K562 (cell line): ENCODE data around the gene TMEM59. TPM values are rescaled to one million over a fixed set of nuclear protein-coding genes. Genes with fewer than 3 reads are reported as not detected.
A peak's percentile ranks its signal among the peaks of the same experiment; 100 is the strongest.

Experiments
- ATAC-seq: fragments of 200-7000 bp; cut with Tn5 transposase; 3 replicates; pipeline ENCODE4 v1.9.1; 2020; ENCODE audit warnings: moderate library complexity
- Bru-seq: library from RNA; stranded (reverse); fragments of 400-500 nt; gene quantifications from one replicate; lab custom pipeline; 2021; lab: Mats Ljungman, UMichigan
- BruChase-seq, 2 experiments: library from RNA; stranded (reverse); fragments of 400-500 nt; gene quantifications; one replicate each; lab custom pipeline; 2021; lab: Mats Ljungman, UMichigan
- BruUV-seq: library from RNA; stranded (reverse); fragments of 400-500 nt; replicated peaks from 2 replicates; lab custom pipeline; 2021; lab: Mats Ljungman, UMichigan
- CTCF ChIA-PET: fragments of 300-600 bp; formaldehyde crosslinking; extraction: SDS; loops from one replicate; lab custom pipeline; 2021; ENCODE audit warnings: low intra/inter-chr PET ratio; lab: Yijun Ruan, JAX
- POLR2A ChIA-PET: fragments of 300-600, 350-650 bp; sonication (Branson Sonifier 250); formaldehyde crosslinking; extraction: SDS; loops from one replicate; lab custom pipeline; 2021; ENCODE audit warnings: antibody characterized with exemption, inconsistent platforms; lab: Yijun Ruan, JAX
- DNase-seq, 4 experiments: peaks; one replicate each; pipeline versions ENCODE4 v3.0.0 to v3.0.0-alpha.2; 2011 to 2018; ENCODE audit warnings: low spot score in 3 of 4, mixed read lengths in 3 of 4; ENCODE audit errors: extremely low read depth in 1 of 4
- FAIRE-seq: peaks from 2 replicates; lab custom pipeline; 2011; peaks lifted over from hg19 to GRCh38; lab: Jason Lieb, UNC
- H2AFZ ChIP-seq: 2 replicates; pipeline ENCODE4 v1.6.0; 2011; ENCODE audit warnings: low read depth, low read length, control low read depth, inconsistent platforms
- H3K27ac ChIP-seq: fragments of 200-600 bp; 3 replicates; pipeline ENCODE4 v1.8.0; 2011; ENCODE audit warnings: low read depth, mild to moderate bottlenecking, control low read depth, inconsistent platforms, low read length, moderate library complexity, mixed read lengths; ENCODE audit errors: extremely low read depth
- H3K27me3 ChIP-seq, 2 experiments: fragments of 300-600 bp in 1 of 2; 2 replicates in 1 of 2; 3 replicates in 1 of 2; pipeline versions ENCODE4 v1.6.0 to v1.8.0; 2011; ENCODE audit warnings: inconsistent platforms in 2 of 2, low read length in 2 of 2, mild to moderate bottlenecking in 1 of 2, mixed read lengths in 1 of 2, moderate library complexity in 1 of 2; ENCODE audit not compliant: control insufficient read depth in 2 of 2, insufficient read depth in 2 of 2
- H3K36me3 ChIP-seq: fragments of 300-600 bp; 3 replicates; pipeline ENCODE4 v1.8.0; 2011; ENCODE audit warnings: mild to moderate bottlenecking, low read length, inconsistent platforms; ENCODE audit not compliant: control insufficient read depth, insufficient read depth
- H3K4me1 ChIP-seq, 2 experiments: fragments of 200-600 bp in 1 of 2; replicated peaks in 1 of 2; 2 replicates in 1 of 2; 3 replicates in 1 of 2; pipeline versions ENCODE4 v1.5.1 to v1.8.0; 2011; ENCODE audit warnings: inconsistent platforms in 2 of 2, low read length in 2 of 2, mild to moderate bottlenecking in 1 of 2, mixed read lengths in 1 of 2, moderate library complexity in 1 of 2; ENCODE audit not compliant: control insufficient read depth in 2 of 2, insufficient read depth in 2 of 2
- H3K4me2 ChIP-seq: 2 replicates; pipeline ENCODE4 v1.6.1; 2011; ENCODE audit warnings: low read length, control low read depth, inconsistent platforms, mixed read lengths; ENCODE audit not compliant: insufficient read depth
- H3K4me3 ChIP-seq: fragments of 200-600 bp; sonication (generic), shearing (Covaris generic); 2 replicates; pipeline ENCODE4 v1.5.1; 2016; ENCODE audit warnings: control low read depth, inconsistent platforms
- H3K79me2 ChIP-seq: fragments of 200-600 bp; 3 replicates; pipeline ENCODE4 v1.8.0; 2011; ENCODE audit warnings: low read length, inconsistent platforms; ENCODE audit not compliant: control insufficient read depth, insufficient read depth
- H3K9ac ChIP-seq, 2 experiments: 2 replicates each; pipeline versions ENCODE4 v1.6.0 to v1.6.1; 2011; ENCODE audit warnings: low read depth in 2 of 2, low read length in 2 of 2, control low read depth in 1 of 2, inconsistent platforms in 1 of 2, mild to moderate bottlenecking in 1 of 2, mixed read lengths in 1 of 2; ENCODE audit not compliant: insufficient read depth in 1 of 2
- H3K9me1 ChIP-seq: one replicate; pipeline ENCODE4 v1.6.0; 2011; ENCODE audit warnings: inconsistent platforms, mild to moderate bottlenecking, low read length, moderate library complexity; ENCODE audit not compliant: control insufficient read depth, insufficient read depth
- H3K9me3 ChIP-seq: replicated peaks from 2 replicates; pipeline ENCODE4 v1.5.1; 2011; ENCODE audit warnings: low read depth, low read length, inconsistent platforms; ENCODE audit not compliant: control insufficient read depth, insufficient read depth
- H4K20me1 ChIP-seq: replicated peaks from 2 replicates; pipeline ENCODE4 v1.6.1; 2011; ENCODE audit warnings: low read length, inconsistent platforms, mixed read lengths; ENCODE audit not compliant: control insufficient read depth, insufficient read depth
- ARID3A ChIP-seq: IDR thresholded peaks from 2 replicates; pipeline ENCODE4 v1.6.1; 2012; ENCODE audit warnings: low read depth, low read length, improper control_type of control experiment, borderline replicate concordance
- CEBPG ChIP-seq, 3 experiments: fragments of 200-800 bp in 1 of 3; sonication (Bioruptor generic) in 1 of 3; sonication (generic) in 1 of 3; formaldehyde crosslinking in 1 of 3; IDR thresholded peaks in 2 of 3; conservative IDR thresholded peaks in 1 of 3; 2 replicates each; pipeline versions ENCODE4 v1.6.1 to v1.8.0; 2016 to 2022; ENCODE audit warnings: missing compliant biosample characterization in 2 of 3, missing genetic modification characterization in 2 of 3, mild to moderate bottlenecking in 1 of 3, missing genetic modification reagents in 1 of 3
- GABPA ChIP-seq: fragments of 200-800 bp; sonication (Bioruptor generic); conservative IDR thresholded peaks from 2 replicates; pipeline ENCODE4 v1.6.1; 2016; ENCODE audit warnings: low read depth, missing genetic modification characterization, missing compliant biosample characterization
- HCFC1 ChIP-seq: IDR thresholded peaks from 2 replicates; pipeline ENCODE4 v1.6.1; 2012; ENCODE audit warnings: low read depth, low read length, improper control_type of control experiment
- MTA1 ChIP-seq: fragments of 450-650 bp; IDR thresholded peaks from 2 replicates; pipeline ENCODE4 v1.6.1; 2017; ENCODE audit warnings: borderline replicate concordance
- NCOA6 ChIP-seq: fragments of 450-650 bp; IDR thresholded peaks from 2 replicates; pipeline ENCODE4 v1.6.1; 2017; ENCODE audit warnings: mild to moderate bottlenecking
- NR2C1 ChIP-seq, 2 experiments: fragments of 450-650 bp; IDR thresholded peaks; 2 replicates each; pipeline ENCODE4 v1.6.1; 2017; ENCODE audit warnings: mild to moderate bottlenecking in 2 of 2, antibody characterized with exemption in 1 of 2, inconsistent platforms in 1 of 2, missing compliant biosample characterization in 1 of 2, missing genetic modification characterization in 1 of 2
- NUFIP1 ChIP-seq: fragments of 450-650 bp; IDR thresholded peaks from 2 replicates; pipeline ENCODE4 v1.6.1; 2018; ENCODE audit not compliant: partially characterized antibody
- RFX1 ChIP-seq: fragments of 450-650 bp; IDR thresholded peaks from 2 replicates; pipeline ENCODE4 v1.6.1; 2016; ENCODE audit warnings: mild to moderate bottlenecking, moderate library complexity
- SIN3A ChIP-seq, 2 experiments: fragments of 150-350 bp in 1 of 2; IDR thresholded peaks; 2 replicates each; pipeline ENCODE4 v1.6.1; 2011 to 2016; ENCODE audit warnings: borderline replicate concordance in 2 of 2, low read depth in 2 of 2, low read length in 2 of 2, mild to moderate bottlenecking in 2 of 2, moderate library complexity in 2 of 2; ENCODE audit not compliant: control insufficient read depth in 1 of 2
- ZNF655 ChIP-seq: fragments of 250-450 bp; sonication (Bioruptor Pico); IDR thresholded peaks from 2 replicates; pipeline ENCODE4 v1.5.0; 2021
- WGBS: fragments of 100-300 bp; shearing (Covaris generic); methylation state at CpG from one replicate; pipeline ENCODE4 v1.1.6; 2016; ENCODE audit warnings: low coverage, mixed read lengths; ENCODE audit not compliant: insufficient coverage; ENCODE audit errors: missing lambda C conversion rate; 5-methylcytosine and 5-hydroxymethylcytosine counted together
- in situ Hi-C: fragments of 300-500 bp; cut with MboI; formaldehyde crosslinking; loops from 4 replicates; pipeline ENCODE4 v1.15.0; 2018; ENCODE audit warnings: inconsistent platforms, mixed read lengths
- intact Hi-C: fragments of 100-400 bp; cut with micrococcal nuclease; formaldehyde crosslinking; loops from 2 replicates; pipeline ENCODE4 v1.14.2; 2022
- long read RNA-seq, 3 experiments: library from polyadenylated mRNA in 2 of 3; library from RNA in 1 of 3; unstranded in 2 of 3; stranded (forward) in 1 of 3; transcript quantifications; one replicate each; pipeline ENCODE4 v2.0.0, GENCODE V29; 2019 to 2022
- polyA minus RNA-seq, 3 experiments: library from RNA; depleted of rRNA, polyadenylated mRNA; stranded (reverse); fragments of >200 nt; gene quantifications; 2 replicates each; pipeline ENCODE4 v1.2.3, GENCODE V29; 2011
- polyA plus RNA-seq, 8 experiments: library from polyadenylated mRNA; depleted of rRNA in 4 of 8; stranded (reverse) in 5 of 8; unstranded in 3 of 8; fragments of >200 nt; fragmentation: Nextera tagmentation in 2 of 8; fragmentation: Illumina TruSeq in 1 of 8; extraction: Ambion mirVana in 2 of 8; extraction: Trizol in 1 of 8; gene quantifications; 2 replicates each; pipeline versions ENCODE4 v1.2.1 to v1.2.3, GENCODE V29; 2011 to 2014; ENCODE audit warnings: inconsistent platforms in 1 of 8, missing spikeins in 1 of 8
- total RNA-seq, 7 experiments: library from RNA; depleted of rRNA in 6 of 7; stranded (reverse); fragments of >200 nt in 6 of 7; fragmentation: Illumina TruSeq in 2 of 7; extraction: Trizol in 2 of 7; gene quantifications; 2 replicates each; pipeline versions ENCODE4 v1.2.1 to v1.2.3, GENCODE V29; 2011 to 2021; ENCODE audit warnings: low replicate concordance in 1 of 7

Gene TMEM59
- 144 and 157 TPM in 2 replicates for total RNA-seq (2011; cell fraction: chromatin; rRNA removed; ENCODE audit: low replicate concordance)
- total RNA-seq (2011; cell fraction: nucleolus; rRNA removed), result 168 and 198 TPM in 2 replicates
- total RNA-seq (2011; cell fraction: nucleoplasm; rRNA removed), result 246 and 274 TPM in 2 replicates
- total RNA-seq (2014; rRNA removed) (97.2 and 122 TPM in 2 replicates), total RNA-seq (2014; rRNA removed; fragmentation: Illumina TruSeq; extraction: Trizol) (151 and 168 TPM in 2 replicates), total RNA-seq (2015; rRNA removed; fragmentation: Illumina TruSeq; extraction: Trizol) (137 and 144 TPM in 2 replicates), total RNA-seq (2021) (163 and 186 TPM in 2 replicates), polyA plus RNA-seq (2011; rRNA removed) (299 and 316 TPM in 2 replicates), polyA plus RNA-seq (2014; fragmentation: Illumina TruSeq; extraction: Trizol) (133 and 136 TPM in 2 replicates), polyA plus RNA-seq (2014; fragmentation: Nextera tagmentation; extraction: Ambion mirVana) (100 to 1,000 TPM; 196 to 202 TPM), polyA plus RNA-seq (2014; rRNA removed) (93.1 and 127 TPM in 2 replicates), polyA minus RNA-seq (2011; rRNA and poly(A)+ RNA removed) (146 and 161 TPM in 2 replicates), Bru-seq, nascent RNA (percentile 82 among the genes with signal in this experiment), BruChase-seq, experiment 1, labeled RNA remaining after a 2-hour chase (percentile 90 among the genes with signal in this experiment), BruChase-seq, experiment 2, labeled RNA remaining after a 6-hour chase (percentile 91 among the genes with signal in this experiment)
- 93.8 and 181 TPM in 2 replicates for polyA plus RNA-seq (2011; cell fraction: cytosol; rRNA removed)
- 45.4 and 94.5 TPM in 2 replicates for polyA plus RNA-seq (2011; cell fraction: nucleus; rRNA removed)
- 189 and 249 TPM in 2 replicates for polyA plus RNA-seq (2012)
- polyA minus RNA-seq (2011; cell fraction: cytosol; rRNA and poly(A)+ RNA removed), result 68.4 and 86.7 TPM in 2 replicates
- polyA minus RNA-seq (2011; cell fraction: nucleus; rRNA and poly(A)+ RNA removed), result 12.7 and 29.8 TPM in 2 replicates
- long read RNA-seq, experiment 1, full-length matches to known transcripts, result 179 of 282 reads
- long read RNA-seq, experiment 1, partial matches to known transcripts, result 1 of 282 reads
- long read RNA-seq, experiment 1, other reads (novel, unspliced or antisense), result 102 of 282 reads
- long read RNA-seq, experiment 2, full-length matches to known transcripts, result 61 of 128 reads
- long read RNA-seq, experiment 2, partial matches to known transcripts, result 4 of 128 reads
- long read RNA-seq, experiment 2, other reads (novel, unspliced or antisense), result 63 of 128 reads
- long read RNA-seq, experiment 3, full-length matches to known transcripts, result 114 of 164 reads
- long read RNA-seq, experiment 3, partial matches to known transcripts, result 1 of 164 reads
- long read RNA-seq, experiment 3, other reads (novel, unspliced or antisense), result 49 of 164 reads

- under 1% methylated on average over 59 of the region's 59 CpGs for WGBS
- DNase-seq, result peak; percentile 93 to 99 (median 94)
- no peaks in the 10 kb centered on the region for H3K9me1 ChIP-seq
- peak within 1 kb of the TSS; percentile 98 for H3K4me2 ChIP-seq
- peak within 1 kb of the TSS; percentile 78 for H3K4me3 ChIP-seq
- H2AFZ ChIP-seq, result peak within 1 kb of the TSS; percentile 85
- CTCF ChIA-PET, result no interaction called here
- POLR2A ChIA-PET, result interaction anchor here (0.6 to 1.6 kb wide), 14 partner anchors 10 to 1810 kb away, joined by 3 to 8 read pairs (median 3); partner anchors contain the start of gene DHCR24
- H3K27ac ChIP-seq, result peak within 1 kb of the TSS; percentile 87
- no peaks in the 10 kb centered on the region for H4K20me1 ChIP-seq
- H3K9me3 ChIP-seq, result no peaks in the 10 kb centered on the region
- peaks cover 9% of the 10 kb centered on the region; the same call in 2 of the 3 replicates for H3K36me3 ChIP-seq
- H3K79me2 ChIP-seq, result peaks cover 60% of the 10 kb centered on the region
- in situ Hi-C loops (no loop called here), intact Hi-C loops (loop anchor here (2.0 to 5.0 kb wide), 2 partner anchors 106 to 192 kb away; partner anchors contain the start of genes IFT25 and LRRC42)
- H3K4me1 ChIP-seq, result peaks cover 8% of the 10 kb centered on the region in 2 experiments; a peak in 4 of 5 replicates
- peak; percentile 93 for FAIRE-seq
- H3K27me3 ChIP-seq, result no peaks in the 10 kb centered on the region
- peak within 1 kb of the TSS; percentile 87 to 95 for H3K9ac ChIP-seq
- peak; percentile 94 for ATAC-seq
- BruUV-seq, result no TSS peak
- TF ChIP-seq SIN3A (IDR thresholded peaks at IDR 0.05; ENCODE audit: borderline replicate concordance in 2 of 2, control insufficient read depth in 1 of 2, low read depth in 2 of 2, low read length in 2 of 2), result peak in 1 of 2 experiments; percentile 85; a peak in 2 of 4 replicates
- TF ChIP-seq GABPA, result peak; percentile 97
- TF ChIP-seq NR2C1 (IDR thresholded peaks at IDR 0.05), result peak; percentile 83
- TF ChIP-seq NR2C1 (tag; IDR thresholded peaks at IDR 0.05), result peak; percentile 93
- TF ChIP-seq ARID3A, result no peak
- peak; percentile 100 for TF ChIP-seq HCFC1
- no peak for TF ChIP-seq NUFIP1
- no peak for TF ChIP-seq ZNF655 (CRISPR knock-in tag)
- no peak for TF ChIP-seq CEBPG (CRISPR knock-in tag; IDR thresholded peaks at IDR 0.05)
- no peak for TF ChIP-seq CEBPG (tag; conservative IDR thresholded peaks at IDR 0.05 in 1 of 2, IDR thresholded peaks at IDR 0.05 in 1 of 2)
- peak; percentile 75; the same call in 1 of the 2 replicates for TF ChIP-seq MTA1
- TF ChIP-seq RFX1, result no peak
- TF ChIP-seq NCOA6, result no peak
These were observed at the start of gene TMEM59, which contains the start of gene TCEANC2 for GRCh38 chr1:54052934-54053744. TSS of gene TMEM59 (minus strand) at chr1:54053204. CDS start at chr1:54053188, 16 bp downstream. TSS of gene TCEANC2 (plus strand) at chr1:54053608. CDS start at chr1:54054423, 815 bp downstream.
